ENCODE measurements around the gene TNRC6C. TPM values are rescaled to one million over a fixed set of nuclear protein-coding genes. Genes with fewer than 3 reads are reported as not detected.

TNRC6C gene
- total and polyA plus RNA-seq, 2 of the 13 experiments (the other 11 are each of a cell fraction or from before 2014, with no cell fraction given), result 0.66 to 4.9 TPM

GRCh38 chr17:78096093-78096492, 137.6 kb downstream of the TNRC6C start:
- BruUV-seq (replicated peaks), result no TSS peak
- no peak for FAIRE-seq
- CTCF ChIA-PET (ENCODE audit: low intra/inter-chr PET ratio, low total read pairs), result no interaction called here

More at GRCh38 chr17:78096093-78096492, 137.6 kb downstream of the TNRC6C start:
- Histone ChIP-seq H3K79me2 (ENCODE audit: insufficient read depth, low read length) (no peaks in the 10 kb centered on the region), H4K20me1 (ENCODE audit: insufficient read depth, low read length) (no peaks in the 10 kb centered on the region), H3K4me3 (replicated peaks in 1 of 3; ENCODE audit: insufficient read depth in 1 of 3, low read depth in 2 of 3, low read length in 3 of 3) (no peak overlapping the region), H3K27me3 (ENCODE audit: control insufficient read depth in 1 of 2, insufficient read depth in 2 of 2, low read length in 2 of 2) (no peaks in the 10 kb centered on the region), H3K4me1 (ENCODE audit: insufficient read depth, low read length) (no peaks in the 10 kb centered on the region), H3K4me2 (ENCODE audit: low read depth, low read length) (no peak overlapping the region), H3K9ac (ENCODE audit: insufficient read depth, low read depth, low read length) (no peak overlapping the region), H3K36me3 (replicated peaks in 1 of 2; ENCODE audit: control insufficient read depth in 1 of 2, insufficient read depth in 2 of 2, low read length in 2 of 2) (peaks cover 39 to 69% of the 10 kb centered on the region in 2 experiments), H3K9me3 (ENCODE audit: low read length) (no peaks in the 10 kb centered on the region; the same call in 1 of the 2 replicates), H3K27ac (ENCODE audit: extremely low read length, insufficient read depth, low read length) (no peak overlapping the region), H2AFZ (ENCODE audit: low read length) (no peak overlapping the region)
- 96% methylated on average over 9 of the region's 9 CpGs for whole genome bisulfite sequencing (ENCODE audit: low lambda C conversion rate)
- intact Hi-C loops (cut with micrococcal nuclease; ENCODE audit: unreplicated experiment) (no loop called here), in situ Hi-C loops (cut with HindIII; ENCODE audit: extremely low pct_ligation_motif_present, low pct_unique_long_range_greater_than_20kb) (no loop called here)
- TF ChIP-seq ATAD3A (CRISPR knock-in tag; IDR thresholded peaks at IDR 0.05) (no peak), TOPORS (CRISPR knock-in tag; IDR thresholded peaks at IDR 0.05) (no peak), CENPT (CRISPR knock-in tag; IDR thresholded peaks at IDR 0.05; ENCODE audit: low read depth) (no peak), PHF8 (CRISPR knock-in tag; IDR thresholded peaks at IDR 0.05) (no peak), SIN3A (IDR thresholded peaks at IDR 0.05; ENCODE audit: borderline replicate concordance, low read depth, low read length) (no peak), NFIC (IDR thresholded peaks at IDR 0.05; ENCODE audit: low read length) (no peak), ZNF567 (CRISPR knock-in tag; IDR thresholded peaks at IDR 0.05; ENCODE audit: borderline replicate concordance) (no peak), CEBPB (IDR thresholded peaks at IDR 0.05; ENCODE audit: borderline replicate concordance, low read depth, low read length) (no peak), ZNF883 (CRISPR knock-in tag; IDR thresholded peaks at IDR 0.05; ENCODE audit: not compliant biosample characterization) (no peak), ZEB1 (IDR thresholded peaks at IDR 0.05; ENCODE audit: insufficient replicate concordance, low read depth) (no peak), TCF12 (IDR thresholded peaks at IDR 0.05) (no peak), TCF12 (CRISPR knock-in tag; IDR thresholded peaks at IDR 0.05) (no peak), ZNF256 (CRISPR knock-in tag; conservative IDR thresholded peaks at IDR 0.05) (no peak), ZSCAN22 (CRISPR knock-in tag; IDR thresholded peaks at IDR 0.05) (no peak), ELF1 (CRISPR knock-in tag; IDR thresholded peaks at IDR 0.05) (no peak), ZNF792 (CRISPR knock-in tag; IDR thresholded peaks at IDR 0.05) (no peak), ARID4A (CRISPR knock-in tag; IDR thresholded peaks at IDR 0.05; ENCODE audit: borderline replicate concordance) (no peak), TARDBP (CRISPR knock-in tag; IDR thresholded peaks at IDR 0.05) (no peak), DBP (CRISPR knock-in tag; IDR thresholded peaks at IDR 0.05; ENCODE audit: not compliant biosample characterization) (no peak)
- POLR2A ChIA-PET, result no interaction called here
- no peak for DNase-seq (ENCODE audit: low spot score)
- ATAC-seq, result no peak
